Smooth muscle cell of the umbilical artery (primary cell): Measurements from ENCODE around the gene GRID1. TPM values are rescaled to one million over a fixed set of nuclear protein-coding genes. Genes with fewer than 3 reads are reported as not detected.

Experiments
- total RNA-seq: library from RNA; depleted of rRNA; stranded (reverse); fragments of >200 nt; gene quantifications from 2 replicates; pipeline ENCODE4 v1.2.3, GENCODE V29; 2014

GRID1 gene
- 0.09 and 0.30 TPM in 2 replicates for total RNA-seq

DNA sequence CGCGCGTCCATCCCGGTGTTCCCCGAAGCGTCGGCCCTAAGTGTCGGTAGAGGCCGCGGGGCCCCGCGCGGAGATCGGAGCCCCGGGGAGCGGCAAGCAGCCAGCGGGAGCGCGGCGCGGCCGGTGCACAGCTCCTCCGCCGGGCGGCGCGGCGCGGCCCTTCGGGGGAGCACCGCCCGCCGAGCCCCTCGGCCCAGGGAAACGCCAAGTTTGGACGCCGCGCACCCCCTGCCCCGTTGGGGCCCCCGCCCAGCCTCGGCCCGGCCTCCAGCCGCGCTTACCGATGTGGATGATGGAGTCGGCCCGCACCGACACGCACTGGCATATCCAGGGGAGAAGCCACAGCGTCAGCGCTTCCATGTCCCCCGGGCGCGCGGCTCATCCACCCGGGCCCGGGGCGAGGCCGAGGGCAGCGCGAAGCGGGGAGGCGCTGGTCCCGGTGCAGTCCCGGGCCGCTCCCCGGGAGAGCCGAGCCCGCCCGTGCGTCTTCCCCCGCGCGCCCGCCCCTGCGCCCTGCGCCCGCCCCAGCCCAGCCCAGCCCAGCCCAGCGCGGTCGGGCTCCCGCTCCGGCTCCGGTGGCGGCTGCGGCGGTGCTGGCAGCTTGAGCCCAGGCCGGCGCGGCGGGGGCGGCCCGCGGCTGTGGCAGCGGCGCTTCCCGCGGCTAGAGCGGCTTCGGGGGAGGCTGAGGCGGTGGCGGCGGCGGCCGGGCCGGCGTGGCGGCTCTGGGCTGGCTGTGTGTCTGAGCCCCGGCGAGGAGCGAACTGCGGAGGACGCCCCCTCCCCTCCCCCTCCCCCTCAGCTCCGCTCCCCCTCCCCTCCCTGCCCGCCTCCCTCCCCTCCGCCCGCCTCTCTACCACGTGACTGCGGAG is at the start of gene GRID1:
Gene GRID1, minus strand, starts transcription at position 763 of the 869 bp plus-strand sequence.

Other genes with a start within 250 kb of the GRID1 start
- 44.8 and 57.8 TPM in 2 replicates for gene WAPL, start 155.0 kb upstream of the GRID1 start, total RNA-seq